ENCODE measurements around the gene ABLIM2.

ABLIM2 gene

GRCh38 chr4:8084712-8085490 is 73.7 kb downstream of the ABLIM2 start:
- DNase-seq (ENCODE audit: low read depth), result no peak

DNA sequence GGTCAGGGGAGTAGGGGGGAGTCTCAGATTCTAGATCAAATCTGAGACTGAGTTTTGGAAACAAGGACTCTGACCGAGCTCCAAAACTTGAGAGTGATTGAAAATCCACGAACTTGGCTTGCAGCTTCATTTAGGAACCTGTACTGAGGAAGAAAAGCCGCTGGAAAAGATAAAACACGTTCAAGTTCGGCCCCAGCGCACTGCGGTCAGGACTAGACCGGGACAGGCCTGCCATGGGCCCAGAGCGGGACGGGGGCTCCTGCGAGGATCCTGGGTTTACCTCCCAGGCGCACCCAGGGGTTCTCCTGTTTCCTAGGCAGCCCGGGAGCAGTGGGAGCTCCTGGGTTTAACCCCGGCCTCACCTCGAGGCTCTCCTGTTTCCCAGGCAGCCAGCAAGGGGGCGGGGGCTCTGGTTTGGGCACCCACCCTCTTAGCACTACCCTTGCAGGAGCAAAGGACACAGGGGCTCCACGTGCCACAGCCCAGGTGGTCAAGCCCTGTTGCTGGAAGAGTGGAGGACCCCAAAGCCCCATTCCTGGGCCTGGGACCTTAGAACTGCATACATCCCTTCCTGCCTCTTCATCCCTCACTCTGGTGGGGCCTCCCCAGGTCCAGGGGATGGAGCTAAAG is 74.5 kb downstream of the ABLIM2 start:
- no peak for DNase-seq (ENCODE audit: low read depth)

DNA sequence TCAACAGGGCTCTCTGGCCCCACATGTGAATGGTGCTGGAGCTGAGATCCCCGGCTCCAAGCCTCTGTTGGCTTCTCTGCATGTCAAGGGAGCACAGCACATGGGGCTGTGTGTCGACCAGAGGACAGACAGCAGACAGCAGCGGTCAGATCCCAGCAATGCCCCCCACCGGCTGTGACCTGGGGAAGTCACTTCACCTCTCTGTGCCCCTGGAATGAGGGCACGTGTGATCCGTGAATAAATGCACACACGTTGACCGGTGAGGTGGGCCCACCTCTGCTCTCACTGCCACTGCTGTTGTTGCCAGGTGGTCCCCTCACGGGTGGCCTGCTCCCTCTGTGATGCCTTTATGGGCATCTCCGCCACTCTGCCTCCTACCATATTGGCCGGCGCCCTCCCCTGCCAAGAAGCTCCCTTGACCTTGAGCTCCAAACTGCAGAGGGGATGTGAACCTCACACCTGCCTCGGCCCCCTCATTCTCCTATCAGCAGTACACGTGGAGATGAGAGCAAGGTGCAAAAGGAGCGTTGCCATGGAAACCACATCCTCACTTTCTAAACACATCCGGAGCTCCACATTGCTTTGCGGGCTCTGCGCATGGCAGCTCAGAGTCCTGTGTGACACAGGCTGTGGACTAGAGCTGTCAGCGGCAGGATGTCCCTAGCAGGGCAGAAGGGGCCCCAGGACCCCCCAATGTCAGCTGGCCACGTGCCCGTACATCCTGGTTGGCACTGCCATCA is 75.4 kb downstream of the ABLIM2 start:
- DNase-seq (ENCODE audit: low read depth), result no peak

- DNase-seq (ENCODE audit: low read depth), result no peak
These were observed 76.0 kb downstream of the ABLIM2 start for GRCh38 chr4:8082517-8083055.

DNA sequence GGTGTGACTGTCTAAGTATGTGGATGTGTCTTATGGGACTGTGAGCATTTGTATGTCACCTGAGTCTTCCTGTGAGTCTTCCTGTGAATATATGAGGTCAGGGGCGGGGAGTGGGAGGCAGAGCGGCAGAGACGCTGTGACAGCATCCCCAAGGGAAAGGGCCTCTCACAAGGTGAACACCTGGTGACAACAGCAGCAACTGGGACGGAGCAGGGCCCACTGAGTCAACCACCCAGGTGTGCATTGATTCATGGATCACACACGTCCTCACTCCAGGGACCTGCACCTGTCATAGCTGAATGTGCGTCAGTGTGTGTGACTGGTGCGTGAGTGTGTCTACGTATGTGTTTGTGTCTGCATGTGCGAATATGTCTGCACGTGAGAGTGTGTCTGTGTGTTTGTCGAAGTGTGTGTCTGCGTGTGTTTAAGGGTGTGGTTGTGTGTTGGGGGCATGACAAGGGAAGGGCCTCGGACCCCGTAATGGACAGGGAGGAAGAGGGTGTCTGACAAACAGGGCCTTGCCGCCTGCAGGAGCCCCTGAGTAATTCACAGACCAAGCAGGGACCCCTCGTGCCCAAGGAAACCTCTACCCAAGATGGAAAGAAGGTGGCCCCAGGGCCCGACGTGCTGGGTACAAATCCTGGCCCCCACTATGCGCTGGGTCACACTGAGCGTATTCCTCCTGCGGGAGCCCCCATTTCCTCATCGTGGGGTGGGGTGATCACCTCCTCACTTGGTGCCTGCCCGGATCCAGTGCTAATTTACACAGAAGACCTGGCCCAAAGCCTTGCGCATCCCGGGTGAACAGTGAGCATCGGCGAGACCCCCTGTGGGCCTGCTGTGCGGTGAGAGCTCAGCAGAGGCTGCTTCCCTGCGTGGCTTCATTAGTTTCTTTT is 76.7 kb downstream of the ABLIM2 start:
- no peak for DNase-seq (ENCODE audit: low read depth)

GRCh38 chr4:8081171-8081570 is 77.4 kb downstream of the ABLIM2 start:
- DNase-seq (ENCODE audit: low read depth), result no peak

- DNase-seq (ENCODE audit: low read depth), result no peak
These were observed 77.9 kb downstream of the ABLIM2 start for GRCh38 chr4:8080754-8081065.

- DNase-seq (ENCODE audit: low read depth), result no peak
These were observed 78.5 kb downstream of the ABLIM2 start for GRCh38 chr4:8079916-8080753.

- no peak for DNase-seq (ENCODE audit: low read depth)
These were observed 79.4 kb downstream of the ABLIM2 start for GRCh38 chr4:8079031-8079885.

DNA sequence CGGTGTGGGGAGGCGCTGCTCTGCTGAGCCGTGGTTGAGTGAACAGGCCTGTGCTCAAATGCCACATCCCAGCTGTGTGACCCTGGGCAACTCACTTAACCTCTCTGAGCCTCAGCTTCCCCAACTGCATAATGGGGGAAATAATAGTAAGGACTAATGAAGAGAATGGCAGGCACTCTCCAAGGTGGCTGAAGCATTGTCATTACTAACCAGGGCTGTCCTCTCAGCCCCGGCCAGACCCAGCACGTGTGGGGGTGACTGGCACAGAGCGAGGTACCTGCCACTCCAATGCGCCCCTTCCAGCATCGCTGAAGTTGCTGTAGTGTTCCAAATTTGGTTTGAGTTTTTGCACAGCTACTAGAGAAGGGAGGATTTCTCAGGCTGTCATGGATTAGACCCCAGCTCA is 80.0 kb downstream of the ABLIM2 start:
- no peak for DNase-seq (ENCODE audit: low read depth)

DNA sequence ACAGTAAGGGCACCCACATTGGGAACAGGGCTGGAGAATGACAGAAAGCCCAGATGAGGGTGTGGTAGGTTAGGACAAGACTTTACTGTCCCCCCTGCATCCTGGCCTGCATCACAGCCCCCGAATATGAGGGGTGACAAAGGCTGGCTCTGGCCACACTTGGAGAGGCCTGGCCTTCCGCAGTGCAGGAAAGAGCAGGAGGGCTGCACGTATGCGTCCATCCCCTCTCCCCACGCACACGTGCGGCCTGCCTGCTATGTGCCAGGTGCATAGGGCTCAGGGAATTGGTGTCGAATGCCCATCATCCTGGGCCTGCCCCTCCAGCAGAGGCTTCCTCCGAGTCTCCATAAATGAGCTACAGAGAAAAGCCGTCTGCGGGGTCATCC is 80.5 kb downstream of the ABLIM2 start:
- no peak for DNase-seq (ENCODE audit: low read depth)

DNA sequence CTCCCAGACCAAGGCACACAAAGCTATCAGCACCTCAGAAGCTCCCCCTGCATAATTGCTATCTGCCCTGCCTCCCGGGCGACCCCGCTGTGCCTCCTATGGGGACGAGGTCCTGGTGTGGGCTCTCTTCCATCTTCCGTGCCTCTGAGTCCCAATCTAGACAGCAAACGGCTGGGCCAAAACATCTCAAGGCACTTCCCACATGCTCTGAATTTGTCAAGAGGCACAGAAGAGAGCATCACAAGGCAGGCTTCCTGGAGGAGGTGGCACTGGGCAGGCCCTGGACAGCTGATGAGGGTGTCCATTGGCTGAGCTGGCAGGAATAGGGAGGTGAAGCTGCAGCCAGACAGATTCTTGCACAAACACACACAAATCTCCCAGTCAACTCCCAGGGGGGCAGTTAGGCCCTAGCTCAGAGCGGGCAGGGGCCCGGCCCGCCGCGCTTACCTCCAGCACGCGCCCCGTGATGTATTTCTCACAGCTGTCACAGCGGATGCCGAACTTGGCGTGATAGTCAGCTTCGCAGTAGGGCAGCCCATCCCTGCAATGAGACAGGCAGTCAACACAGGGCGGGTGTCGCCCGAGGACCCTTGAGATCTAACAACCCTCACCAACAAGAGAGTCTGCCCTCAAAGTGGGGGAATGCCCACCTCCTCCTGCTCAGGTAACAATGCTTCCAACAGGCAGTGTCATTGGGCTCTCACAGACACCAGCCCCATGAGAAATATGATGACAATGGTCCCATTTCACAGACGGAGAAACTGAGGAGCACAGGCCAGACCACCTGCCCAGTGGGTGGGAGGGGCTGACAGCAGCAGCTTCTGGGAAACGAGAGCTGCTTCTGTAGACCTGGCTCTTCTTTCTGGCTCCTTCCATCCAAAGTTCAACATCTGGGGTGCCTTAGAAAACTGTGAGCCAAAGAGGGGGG is 81.2 kb downstream of the ABLIM2 start:
- no peak for DNase-seq (ENCODE audit: low read depth)

GRCh38 chr4:8076023-8076422 is 82.6 kb downstream of the ABLIM2 start:
- DNase-seq (ENCODE audit: low read depth), result no peak

- DNase-seq (ENCODE audit: low read depth), result no peak
These were observed 85.3 kb downstream of the ABLIM2 start for GRCh38 chr4:8073206-8073863.

- no peak for DNase-seq (ENCODE audit: low read depth)
These were observed 86.2 kb downstream of the ABLIM2 start for GRCh38 chr4:8072235-8072968.

GRCh38 chr4:8071766-8072165 is 86.8 kb downstream of the ABLIM2 start:
- no peak for DNase-seq (ENCODE audit: low read depth)
